ENCODE results near the gene PPP1R9B. TPM values are rescaled to one million over a fixed set of nuclear protein-coding genes. Genes with fewer than 3 reads are reported as not detected.
A peak's percentile ranks its signal among the peaks of the same experiment; 100 is the strongest.

Gene PPP1R9B
- total and polyA plus RNA-seq, 2 of the 8 experiments (the other 6 are each of a cell fraction or from before 2014, with no cell fraction given), result 5.2 to 13.1 TPM

- TF ChIP-seq SUZ12 (IDR thresholded peaks at IDR 0.05; ENCODE audit: low read length) (no peak), KDM5A (IDR thresholded peaks at IDR 0.05; ENCODE audit: low read length) (no peak), JUN (IDR thresholded peaks at IDR 0.05; ENCODE audit: low read depth, low read length) (no peak), CHD2 (IDR thresholded peaks at IDR 0.05; ENCODE audit: low read length) (peak; percentile 86), RAD21 (IDR thresholded peaks at IDR 0.05 in 1 of 2, conservative IDR thresholded peaks at IDR 0.05 in 1 of 2; ENCODE audit: low read depth in 2 of 2, low read length in 2 of 2) (no peak), SIN3A (conservative IDR thresholded peaks at IDR 0.05 in 1 of 2, IDR thresholded peaks at IDR 0.05 in 1 of 2; ENCODE audit: low read depth in 1 of 2, low read length in 2 of 2) (peak in 1 of 2 experiments; percentile 78; a peak in 2 of 4 replicates), ZNF274 (IDR thresholded peaks at IDR 0.05; ENCODE audit: borderline replicate concordance, extremely low read depth, low read length) (no peak), SP2 (IDR thresholded peaks at IDR 0.05; ENCODE audit: low read length) (peak; percentile 57), TCF12 (IDR thresholded peaks at IDR 0.05; ENCODE audit: low read depth, low read length) (no peak), NANOG (IDR thresholded peaks at IDR 0.05; ENCODE audit: insufficient read depth, low read depth, low read length, poor library complexity, severe bottlenecking) (no peak), MAFK (IDR thresholded peaks at IDR 0.05; ENCODE audit: low read depth, low read length) (no peak), GABPA (IDR thresholded peaks at IDR 0.05; ENCODE audit: borderline replicate concordance, insufficient read depth, low read length) (no peak), SP4 (IDR thresholded peaks at IDR 0.05; ENCODE audit: low read length) (no peak; the same call in 1 of the 2 replicates), KDM1A (IDR thresholded peaks at IDR 0.05; ENCODE audit: borderline replicate concordance, low read length) (no peak), CTCF (IDR thresholded peaks at IDR 0.05; ENCODE audit: control extremely low read depth in 1 of 3, insufficient read depth in 1 of 3, low read depth in 1 of 3, low read length in 3 of 3) (no peak), PHF8 (conservative IDR thresholded peaks at IDR 0.05; ENCODE audit: low read depth, low read length) (peak; percentile 58; the same call in 1 of the 2 replicates), USF2 (IDR thresholded peaks at IDR 0.05; ENCODE audit: low read length) (peak; percentile 94), HDAC6 (IDR thresholded peaks at IDR 0.05; ENCODE audit: low read depth, low read length) (no peak), SAP30 (IDR thresholded peaks at IDR 0.05; ENCODE audit: insufficient read depth, insufficient replicate concordance, low read length) (peak; percentile 98)
These were observed 55.5 kb downstream of the PPP1R9B start, which contains the start of gene PDK2 (continued) for GRCh38 chr17:50094753-50095619.
